ENCODE results near the gene TRIO.

DNA sequence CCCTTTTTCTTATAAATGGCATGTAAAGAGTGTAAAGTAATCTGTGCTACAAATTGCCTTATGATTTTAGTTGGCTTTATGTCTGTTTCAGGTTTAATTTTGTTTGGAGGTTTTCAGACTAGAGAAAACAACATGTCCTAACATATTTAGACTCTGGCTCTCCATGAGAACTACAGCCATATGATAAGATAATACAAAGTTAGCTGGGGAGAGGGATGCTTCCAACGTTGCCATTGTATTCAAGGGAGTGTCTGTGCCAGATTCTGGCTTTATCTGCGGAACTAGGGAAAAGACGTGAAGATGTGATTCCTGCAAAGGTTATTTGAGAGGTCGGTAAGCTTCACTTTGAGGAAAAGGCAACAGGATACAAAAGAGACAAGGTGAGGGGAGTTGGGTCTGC is 298.5 kb downstream of the TRIO start:
- TF ChIP-seq, protein P1, sequence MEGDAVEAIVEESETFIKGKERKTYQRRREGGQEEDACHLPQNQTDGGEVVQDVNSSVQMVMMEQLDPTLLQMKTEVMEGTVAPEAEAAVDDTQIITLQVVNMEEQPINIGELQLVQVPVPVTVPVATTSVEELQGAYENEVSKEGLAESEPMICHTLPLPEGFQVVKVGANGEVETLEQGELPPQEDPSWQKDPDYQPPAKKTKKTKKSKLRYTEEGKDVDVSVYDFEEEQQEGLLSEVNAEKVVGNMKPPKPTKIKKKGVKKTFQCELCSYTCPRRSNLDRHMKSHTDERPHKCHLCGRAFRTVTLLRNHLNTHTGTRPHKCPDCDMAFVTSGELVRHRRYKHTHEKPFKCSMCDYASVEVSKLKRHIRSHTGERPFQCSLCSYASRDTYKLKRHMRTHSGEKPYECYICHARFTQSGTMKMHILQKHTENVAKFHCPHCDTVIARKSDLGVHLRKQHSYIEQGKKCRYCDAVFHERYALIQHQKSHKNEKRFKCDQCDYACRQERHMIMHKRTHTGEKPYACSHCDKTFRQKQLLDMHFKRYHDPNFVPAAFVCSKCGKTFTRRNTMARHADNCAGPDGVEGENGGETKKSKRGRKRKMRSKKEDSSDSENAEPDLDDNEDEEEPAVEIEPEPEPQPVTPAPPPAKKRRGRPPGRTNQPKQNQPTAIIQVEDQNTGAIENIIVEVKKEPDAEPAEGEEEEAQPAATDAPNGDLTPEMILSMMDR (conservative IDR thresholded peaks at IDR 0.05; ENCODE audit: low read depth, low read length) = no peak
- TF ChIP-seq EZH2 (IDR thresholded peaks at IDR 0.05; ENCODE audit: borderline replicate concordance, low read depth, low read length, poor library complexity, severe bottlenecking) = no peak

Measured in A673 (cell line).